ENCODE measurements around the gene LRRC8C. TPM values are rescaled to one million over a fixed set of nuclear protein-coding genes. Genes with fewer than 3 reads are reported as not detected.
A peak's percentile ranks its signal among the peaks of the same experiment; 100 is the strongest.

Gene LRRC8C
- 1.00 and 5.2 TPM in 2 replicates for total RNA-seq (ENCODE audit: low replicate concordance)
- long read RNA-seq: 0 reads

GRCh38 chr1:89632657-89633247 lies at the start of gene LRRC8C:
TSS of gene LRRC8C (plus strand) at chr1:89633120. CDS start at chr1:89686474, 53,354 bp downstream.
- Mint-ChIP-seq H3K9me3 (no peaks in the 10 kb centered on the region), H3K27ac (peak within 1 kb of the TSS; percentile 70), H3K4me3 (peak within 1 kb of the TSS; percentile 95), H3K36me3 (no peaks in the 10 kb centered on the region), H3K27me3 (peaks cover 44% of the 10 kb centered on the region), H3K4me1 (ENCODE audit: unreplicated experiment) (peaks cover 17% of the 10 kb centered on the region)
- peak; percentile 64 for TF ChIP-seq CTCF (conservative IDR thresholded peaks at IDR 0.05)
- peak; percentile 87 for DNase-seq (ENCODE audit: extremely low spot score, unreplicated experiment)

GRCh38 chr1:89584211-89584610 lies 48.7 kb upstream of the LRRC8C start:
- no peak overlapping the region for H3K4me3 Mint-ChIP-seq
- no peak for DNase-seq (ENCODE audit: extremely low spot score, unreplicated experiment)
- H3K9me3 Mint-ChIP-seq: no peaks in the 10 kb centered on the region
- peaks cover 19% of the 10 kb centered on the region for H3K36me3 Mint-ChIP-seq
- TF ChIP-seq CTCF (conservative IDR thresholded peaks at IDR 0.05): no peak
- H3K4me1 Mint-ChIP-seq (ENCODE audit: unreplicated experiment): no peaks in the 10 kb centered on the region
- no peaks in the 10 kb centered on the region for H3K27me3 Mint-ChIP-seq
- no peak overlapping the region for H3K27ac Mint-ChIP-seq

- TF ChIP-seq CTCF (conservative IDR thresholded peaks at IDR 0.05): no peak
- peaks cover 18% of the 10 kb centered on the region for H3K36me3 Mint-ChIP-seq
- H3K9me3 Mint-ChIP-seq: no peaks in the 10 kb centered on the region
- no peak overlapping the region for H3K4me3 Mint-ChIP-seq
- no peaks in the 10 kb centered on the region for H3K27me3 Mint-ChIP-seq
- no peaks in the 10 kb centered on the region for H3K4me1 Mint-ChIP-seq (ENCODE audit: unreplicated experiment)
- no peak for DNase-seq (ENCODE audit: extremely low spot score, unreplicated experiment)
- no peak overlapping the region for H3K27ac Mint-ChIP-seq
These were observed 48.1 kb upstream of the LRRC8C start for GRCh38 chr1:89584781-89585180.

GRCh38 chr1:89587729-89588161 lies 45.2 kb upstream of the LRRC8C start:
- peak overlapping the region; percentile 9 for H3K27ac Mint-ChIP-seq
- H3K4me1 Mint-ChIP-seq (ENCODE audit: unreplicated experiment): peaks cover 5% of the 10 kb centered on the region
- no peaks in the 10 kb centered on the region for H3K9me3 Mint-ChIP-seq
- H3K36me3 Mint-ChIP-seq: peaks cover 12% of the 10 kb centered on the region
- H3K27me3 Mint-ChIP-seq: no peaks in the 10 kb centered on the region
- TF ChIP-seq CTCF (conservative IDR thresholded peaks at IDR 0.05): no peak
- no peak for DNase-seq (ENCODE audit: extremely low spot score, unreplicated experiment)
- no peak overlapping the region for H3K4me3 Mint-ChIP-seq

GRCh38 chr1:89588480-89588879 lies 44.4 kb upstream of the LRRC8C start:
- H3K27ac Mint-ChIP-seq: no peak overlapping the region
- H3K4me1 Mint-ChIP-seq (ENCODE audit: unreplicated experiment): peaks cover 5% of the 10 kb centered on the region
- no peak for TF ChIP-seq CTCF (conservative IDR thresholded peaks at IDR 0.05)
- no peak overlapping the region for H3K4me3 Mint-ChIP-seq
- H3K9me3 Mint-ChIP-seq: no peaks in the 10 kb centered on the region
- peaks cover 11% of the 10 kb centered on the region for H3K36me3 Mint-ChIP-seq
- DNase-seq (ENCODE audit: extremely low spot score, unreplicated experiment): no peak
- no peaks in the 10 kb centered on the region for H3K27me3 Mint-ChIP-seq
